NCI-H1105 (cell line): ENCODE measurements around the gene TECTA.

Source experiments
- DNase-seq: peaks from one replicate; lab custom pipeline; 2025; lab: John Stamatoyannopoulos, UW

The TECTA gene, protein sequence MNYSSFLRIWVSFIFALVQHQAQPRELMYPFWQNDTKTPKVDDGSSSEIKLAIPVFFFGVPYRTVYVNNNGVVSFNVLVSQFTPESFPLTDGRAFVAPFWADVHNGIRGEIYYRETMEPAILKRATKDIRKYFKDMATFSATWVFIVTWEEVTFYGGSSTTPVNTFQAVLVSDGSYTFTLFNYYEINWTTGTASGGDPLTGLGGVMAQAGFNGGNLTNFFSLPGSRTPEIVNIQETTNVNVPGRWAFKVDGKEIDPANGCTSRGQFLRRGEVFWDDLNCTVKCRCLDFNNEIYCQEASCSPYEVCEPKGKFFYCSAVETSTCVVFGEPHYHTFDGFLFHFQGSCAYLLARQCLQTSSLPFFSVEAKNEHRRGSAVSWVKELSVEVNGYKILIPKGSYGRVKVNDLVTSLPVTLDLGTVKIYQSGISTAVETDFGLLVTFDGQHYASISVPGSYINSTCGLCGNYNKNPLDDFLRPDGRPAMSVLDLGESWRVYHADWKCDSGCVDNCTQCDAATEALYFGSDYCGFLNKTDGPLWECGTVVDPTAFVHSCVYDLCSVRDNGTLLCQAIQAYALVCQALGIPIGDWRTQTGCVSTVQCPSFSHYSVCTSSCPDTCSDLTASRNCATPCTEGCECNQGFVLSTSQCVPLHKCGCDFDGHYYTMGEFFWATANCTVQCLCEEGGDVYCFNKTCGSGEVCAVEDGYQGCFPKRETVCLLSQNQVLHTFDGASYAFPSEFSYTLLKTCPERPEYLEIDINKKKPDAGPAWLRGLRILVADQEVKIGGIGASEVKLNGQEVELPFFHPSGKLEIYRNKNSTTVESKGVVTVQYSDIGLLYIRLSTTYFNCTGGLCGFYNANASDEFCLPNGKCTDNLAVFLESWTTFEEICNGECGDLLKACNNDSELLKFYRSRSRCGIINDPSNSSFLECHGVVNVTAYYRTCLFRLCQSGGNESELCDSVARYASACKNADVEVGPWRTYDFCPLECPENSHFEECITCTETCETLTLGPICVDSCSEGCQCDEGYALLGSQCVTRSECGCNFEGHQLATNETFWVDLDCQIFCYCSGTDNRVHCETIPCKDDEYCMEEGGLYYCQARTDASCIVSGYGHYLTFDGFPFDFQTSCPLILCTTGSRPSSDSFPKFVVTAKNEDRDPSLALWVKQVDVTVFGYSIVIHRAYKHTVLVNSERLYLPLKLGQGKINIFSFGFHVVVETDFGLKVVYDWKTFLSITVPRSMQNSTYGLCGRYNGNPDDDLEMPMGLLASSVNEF (N-terminal part only)

DNA sequence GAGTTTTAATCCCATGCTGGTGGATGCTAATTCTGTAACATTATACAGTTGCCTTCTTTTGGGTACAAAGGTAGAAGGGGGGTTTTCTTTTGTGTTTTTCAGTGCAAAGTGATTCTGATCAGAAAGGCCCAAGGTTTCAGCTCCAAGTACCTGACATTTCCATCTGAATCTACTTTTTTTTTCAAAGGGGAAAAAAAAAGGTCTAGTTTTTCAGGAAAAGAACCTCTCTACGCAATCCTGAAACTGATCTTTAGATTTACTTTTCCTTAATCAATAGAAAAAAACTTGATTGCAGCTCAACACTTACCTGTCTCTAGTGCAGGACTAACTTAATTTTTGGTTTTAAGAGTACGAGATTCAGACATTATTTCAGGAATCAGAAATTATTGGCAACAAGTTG is at the start of gene TECTA:
TECTA (plus strand) TSS at position 301 of the 400 bp plus-strand sequence. CDS start 1,423 bp downstream, outside the sequence.
- DNase-seq = no peak

DNA sequence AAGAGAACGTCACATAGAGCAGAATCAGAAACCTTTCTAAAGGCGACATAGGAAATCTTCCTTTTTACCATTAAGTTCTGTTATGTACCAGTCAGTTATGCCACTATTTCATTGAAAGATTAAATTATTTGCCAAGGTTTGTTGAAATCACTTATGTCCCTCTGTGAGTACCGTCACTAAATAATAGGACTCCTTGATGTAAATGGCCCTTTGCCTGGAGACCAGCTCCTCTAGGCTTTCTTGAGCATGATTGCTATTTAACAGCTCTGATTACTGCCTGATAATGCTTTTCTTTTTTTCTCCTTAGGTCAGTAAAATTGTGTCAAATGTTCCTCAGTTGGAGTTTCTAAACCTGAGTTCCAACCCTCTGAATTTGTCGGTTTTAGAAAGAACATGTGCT is 47.8 kb upstream of the TECTA start:
- no peak for DNase-seq

DNA sequence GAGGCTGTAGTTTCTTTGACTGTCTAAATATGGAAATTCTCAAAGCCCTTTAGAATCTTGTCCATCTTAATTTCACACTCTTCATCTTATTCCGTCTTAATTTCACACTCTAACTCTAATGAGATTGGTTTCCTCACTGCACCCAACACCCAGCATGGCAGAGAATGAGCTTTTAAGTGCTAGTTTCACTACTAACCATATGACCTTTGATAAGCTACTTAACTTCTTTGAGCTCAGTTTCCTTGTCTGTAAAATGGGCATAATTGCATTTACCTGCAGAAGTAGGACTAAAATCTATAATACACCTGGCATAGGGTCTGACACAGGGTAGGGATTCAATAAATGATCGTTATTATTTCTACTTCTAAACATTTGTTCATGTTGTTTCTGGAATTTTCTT is 46.8 kb upstream of the TECTA start:
- no peak for DNase-seq

DNA sequence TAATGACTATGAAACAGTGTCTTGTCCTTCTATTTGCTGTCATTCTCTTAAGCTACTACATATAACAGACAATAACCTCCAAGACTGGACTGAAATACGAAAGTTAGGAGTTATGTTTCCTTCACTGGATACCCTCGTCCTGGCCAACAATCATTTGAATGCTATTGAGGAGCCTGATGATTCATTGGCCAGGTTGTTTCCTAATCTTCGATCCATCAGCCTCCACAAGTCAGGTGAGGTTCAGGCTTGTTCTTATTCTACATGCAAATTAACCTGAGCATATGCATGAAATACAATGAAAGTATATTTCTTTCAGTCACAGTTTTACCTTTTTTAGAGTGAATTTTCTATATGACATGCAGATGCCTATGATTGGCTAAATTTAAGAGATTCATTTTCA is 46.0 kb upstream of the TECTA start:
- DNase-seq = no peak

DNA sequence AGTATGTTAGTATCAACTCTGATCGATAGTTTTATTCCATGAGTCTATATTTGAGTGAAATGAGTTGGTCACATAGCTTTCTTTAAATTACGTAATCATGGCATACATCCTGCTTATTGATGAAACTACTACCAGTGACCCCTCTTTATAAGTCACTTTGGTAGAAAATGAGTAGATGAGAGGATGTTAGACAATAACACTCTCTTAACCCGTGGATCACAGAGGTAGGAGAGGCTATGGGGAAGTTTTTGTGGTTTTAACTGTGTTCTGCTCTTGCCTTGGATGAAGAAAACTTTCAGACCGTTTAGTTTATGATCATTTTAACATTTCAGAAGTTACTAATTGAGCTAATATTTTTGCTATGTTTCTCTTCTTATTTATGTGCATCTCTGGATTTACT is 43.1 kb upstream of the TECTA start:
- DNase-seq = no peak

DNA sequence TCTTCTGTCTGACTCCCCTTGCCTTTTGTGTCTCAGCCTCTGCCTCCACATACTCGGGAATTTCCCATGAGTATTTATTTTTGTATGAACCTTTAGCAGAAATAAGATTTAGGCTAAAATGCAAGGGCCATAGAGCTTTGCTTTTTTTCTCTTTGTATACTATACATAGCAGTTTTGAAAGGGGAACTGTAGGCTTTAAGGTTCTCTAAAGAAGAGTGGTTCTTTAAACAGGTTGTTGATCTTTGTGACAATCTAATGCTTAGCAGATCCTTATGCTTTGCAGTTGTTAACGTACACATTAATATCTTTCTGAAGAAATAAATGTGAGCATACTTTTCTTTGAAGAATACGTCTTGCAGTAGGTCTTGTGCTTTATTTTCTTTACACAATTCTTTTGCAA is 42.1 kb upstream of the TECTA start:
- no peak for DNase-seq

DNA sequence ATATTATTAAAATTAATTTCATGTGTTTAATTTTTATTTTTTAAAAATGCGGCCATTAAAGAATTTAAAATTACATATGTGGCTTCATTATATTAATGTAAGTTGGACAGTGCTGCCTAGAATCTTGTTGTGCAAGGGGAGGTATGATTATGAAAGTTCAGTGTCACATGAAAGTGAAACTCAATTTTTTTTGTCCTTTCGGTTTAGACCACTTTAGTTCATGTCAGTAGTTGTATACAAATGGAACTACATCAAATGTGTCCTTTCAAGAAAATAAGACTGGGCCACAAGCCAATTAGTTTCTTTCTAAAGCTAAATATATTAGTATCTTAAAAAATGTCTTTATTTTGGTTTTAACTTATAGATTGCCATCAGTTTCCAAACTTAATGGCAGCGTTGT is 41.4 kb upstream of the TECTA start:
- DNase-seq = no peak

DNA sequence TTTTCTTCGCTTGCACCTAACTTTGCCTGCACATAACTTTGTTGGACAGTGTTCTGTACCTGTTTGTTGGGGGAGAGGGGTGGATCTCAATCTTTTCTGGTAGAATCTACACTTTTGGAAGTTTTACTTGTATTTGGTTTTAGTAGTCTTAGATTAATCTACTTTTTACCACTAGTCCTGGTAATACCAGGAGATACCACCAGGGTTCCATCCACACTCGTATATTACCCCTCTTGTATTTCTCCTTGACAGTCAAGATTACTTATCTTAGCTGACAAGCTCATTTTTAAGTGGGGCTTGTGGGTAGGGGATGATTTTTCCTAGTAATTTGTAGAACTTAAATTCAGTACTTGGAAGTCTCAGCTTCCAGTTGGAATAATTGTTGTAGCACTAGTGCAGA is 37.3 kb upstream of the TECTA start:
- no peak for DNase-seq

DNA sequence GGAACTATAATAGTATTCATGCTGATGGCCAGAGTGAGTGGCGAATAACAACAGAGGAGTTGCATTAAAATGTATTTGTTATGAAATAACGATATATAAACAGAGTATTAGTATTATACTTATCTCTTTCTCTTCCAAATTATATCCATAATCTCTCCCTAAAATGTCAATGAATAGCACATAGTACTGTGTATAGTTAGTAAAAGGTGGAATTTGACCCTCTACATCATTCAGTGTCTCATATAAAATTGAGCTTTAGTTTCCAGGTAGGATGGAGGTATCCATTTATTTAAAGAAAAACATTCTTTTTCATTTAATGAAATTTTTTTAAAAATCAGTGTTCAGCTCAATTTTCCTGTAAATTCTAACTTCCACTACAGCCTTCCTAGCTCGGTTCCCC is 34.4 kb upstream of the TECTA start:
- DNase-seq = no peak

DNA sequence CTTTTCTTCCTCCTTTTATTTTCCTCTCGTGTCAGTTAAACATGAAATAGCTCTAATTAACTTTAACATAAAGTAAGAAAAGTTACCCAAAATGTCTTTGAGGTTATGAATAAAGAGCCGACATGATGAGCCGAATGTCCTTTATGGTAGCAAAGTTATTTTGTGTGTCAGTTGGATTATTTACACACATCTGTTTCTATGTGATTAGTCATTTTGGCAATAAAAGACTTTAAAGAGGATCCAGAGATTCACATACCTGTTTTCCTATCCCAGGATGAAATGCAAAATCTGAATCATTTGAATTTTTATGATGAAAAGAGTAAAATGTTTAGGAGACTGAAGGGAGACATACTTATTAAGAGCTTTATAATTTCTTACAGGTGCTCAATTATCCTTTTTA is 34.0 kb upstream of the TECTA start:
- no peak for DNase-seq

DNA sequence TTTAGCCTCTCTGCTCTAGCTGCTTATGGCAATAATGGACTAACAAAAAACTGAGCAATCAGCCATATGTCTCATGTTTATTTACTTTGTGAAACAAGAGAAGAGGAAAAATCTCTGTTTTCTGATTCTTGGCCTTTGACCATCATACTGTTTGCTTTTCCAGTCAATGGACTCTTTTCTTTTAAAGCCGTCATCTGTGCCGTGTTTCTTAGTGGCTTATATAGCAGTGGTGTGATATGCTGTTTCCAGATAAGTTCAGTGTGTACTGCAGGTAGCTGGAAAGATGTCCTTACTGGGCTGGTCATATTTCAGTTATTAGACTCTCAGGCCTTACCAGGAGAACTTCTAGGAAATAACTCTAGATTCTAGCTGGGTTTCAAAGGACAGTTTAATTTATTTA is 33.6 kb upstream of the TECTA start:
- DNase-seq = peak; percentile 94

DNA sequence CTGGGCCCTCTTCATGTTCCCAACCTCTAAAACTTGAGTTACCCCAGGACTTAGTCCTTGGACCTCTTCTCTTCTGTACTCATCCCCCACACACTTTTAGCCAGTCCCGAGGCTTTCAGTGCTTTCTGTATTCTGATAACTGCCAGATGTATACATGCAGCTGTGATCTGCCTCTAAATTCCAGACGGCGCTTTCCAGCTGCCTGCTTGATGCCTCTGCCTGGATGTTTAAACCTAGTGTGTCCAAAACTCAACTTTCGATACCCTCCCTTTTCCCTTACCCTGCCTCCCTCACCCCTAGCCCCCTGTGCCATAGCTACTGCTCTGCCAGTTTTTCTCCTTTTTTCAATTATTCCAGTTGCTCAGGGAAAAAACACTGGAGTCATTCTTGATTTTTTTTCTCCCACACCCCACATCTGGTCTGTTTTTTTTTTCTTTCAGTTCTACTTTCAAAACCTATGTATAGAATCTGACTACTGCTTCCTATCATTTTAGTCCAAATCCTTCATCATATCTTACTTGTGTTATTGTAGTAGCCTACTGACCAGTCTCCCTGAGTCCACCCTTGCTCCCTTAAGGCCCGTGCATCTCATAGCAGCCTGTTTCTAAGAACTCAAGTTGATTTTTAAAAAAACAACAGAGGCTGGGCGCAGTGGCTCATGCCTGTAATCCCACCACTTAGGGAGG is 32.9 kb upstream of the TECTA start:
- no peak for DNase-seq

DNA sequence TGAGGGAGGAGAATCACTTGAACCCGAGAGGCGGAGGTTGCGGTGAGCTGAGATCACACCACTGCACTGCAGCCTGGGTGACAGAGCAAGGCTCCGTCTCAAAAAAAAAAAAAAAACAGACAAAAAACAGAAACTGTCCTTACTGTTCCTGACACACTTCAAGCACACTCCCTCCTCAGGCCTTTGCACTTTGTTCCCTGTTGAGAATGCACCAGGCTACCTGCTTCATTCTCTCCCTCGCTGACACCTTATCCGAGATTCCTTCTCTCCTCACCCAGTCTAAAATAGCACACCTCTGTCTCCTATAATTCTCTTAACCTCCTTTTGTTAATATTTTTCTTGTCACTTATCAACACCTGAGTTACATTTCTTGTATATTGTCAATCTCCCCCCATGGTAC is 32.3 kb upstream of the TECTA start:
- DNase-seq = no peak

DNA sequence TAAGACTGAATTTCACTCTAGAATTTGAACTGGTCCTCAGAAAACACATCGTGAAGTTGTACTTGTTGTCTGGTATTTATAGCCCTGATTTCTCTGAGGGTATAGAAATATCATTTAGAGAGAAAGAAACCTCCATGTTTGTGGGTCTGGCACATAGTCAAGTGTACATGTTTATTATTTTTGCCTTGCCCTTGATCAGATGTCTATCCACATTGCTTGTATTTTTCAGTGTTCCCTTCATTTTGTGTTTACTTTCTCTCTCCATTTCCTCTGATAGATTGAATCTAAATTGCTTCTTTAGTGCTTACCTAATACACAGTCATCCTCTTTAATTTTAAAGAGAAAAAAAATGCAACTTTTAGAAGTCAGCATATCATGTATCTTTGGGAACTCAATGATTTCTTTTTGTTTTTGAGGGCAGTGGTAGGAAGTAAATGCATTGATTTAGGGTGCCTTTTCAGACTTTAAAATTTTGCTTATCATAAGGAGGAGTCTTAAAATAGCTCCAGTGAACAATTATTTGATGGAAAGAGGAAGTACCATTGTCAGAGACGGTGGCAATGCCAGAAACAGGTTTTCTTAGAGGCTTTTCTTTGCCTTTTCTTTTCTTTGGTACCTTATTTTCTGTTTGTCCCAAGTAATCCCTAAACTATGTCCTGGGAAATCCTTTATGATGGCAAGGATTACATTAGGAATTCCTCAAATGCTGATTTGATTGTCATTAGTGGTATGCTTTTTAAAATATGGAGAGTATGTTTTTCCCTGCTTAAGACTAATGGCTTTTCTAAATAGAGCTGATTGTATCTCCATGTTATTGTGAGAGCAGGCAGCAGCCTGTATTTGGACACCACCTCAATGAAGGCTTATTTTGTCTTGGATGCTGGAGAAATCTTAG is 29.8 kb upstream of the TECTA start:
- no peak for DNase-seq

DNA sequence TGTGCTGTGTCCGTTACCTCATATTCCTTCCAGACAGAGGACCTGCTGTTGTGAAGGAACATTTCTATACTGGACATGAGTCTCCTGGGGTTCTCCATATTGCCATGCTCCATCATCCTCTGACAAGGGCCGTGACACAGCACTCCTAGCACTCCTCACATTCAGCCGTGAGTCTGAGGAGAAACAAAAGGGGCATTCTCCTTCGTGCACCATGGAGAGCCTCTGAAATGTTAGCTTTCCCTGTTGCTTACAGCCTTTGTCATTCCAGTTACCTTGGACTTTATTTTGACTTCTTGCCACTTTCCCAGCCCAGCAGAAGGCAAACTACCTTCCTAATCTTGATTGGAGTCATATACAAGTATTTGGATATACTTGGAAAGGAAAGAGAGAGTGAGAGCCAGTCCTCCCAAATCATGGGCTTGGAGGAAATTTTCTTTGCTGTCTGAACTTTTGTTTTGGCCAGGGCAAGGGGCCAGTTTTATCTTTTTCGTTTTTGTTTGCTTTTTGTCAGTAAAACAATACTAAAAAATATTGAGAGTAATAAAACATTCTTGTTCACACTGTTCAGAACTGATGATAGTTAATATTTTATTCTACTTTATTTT is 29.1 kb upstream of the TECTA start:
- DNase-seq = no peak

DNA sequence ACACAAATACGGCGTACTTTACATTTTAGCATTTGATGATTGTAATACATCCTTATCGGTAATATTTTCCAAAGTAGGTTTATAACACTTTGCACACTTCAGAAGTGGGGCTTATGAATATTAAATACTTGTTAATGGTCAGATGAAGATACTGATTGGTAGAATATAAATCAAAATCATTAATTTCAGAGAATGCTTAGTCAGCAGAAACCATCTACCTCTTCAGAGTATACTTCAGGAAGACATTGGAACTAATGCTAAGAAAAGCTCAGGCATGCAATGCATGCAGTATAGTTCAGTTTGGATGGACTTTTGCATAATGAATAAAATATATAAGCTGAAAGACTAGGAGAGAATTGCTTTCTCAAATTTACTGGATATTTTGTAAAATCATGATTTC is 19.7 kb upstream of the TECTA start:
- DNase-seq = no peak

DNA sequence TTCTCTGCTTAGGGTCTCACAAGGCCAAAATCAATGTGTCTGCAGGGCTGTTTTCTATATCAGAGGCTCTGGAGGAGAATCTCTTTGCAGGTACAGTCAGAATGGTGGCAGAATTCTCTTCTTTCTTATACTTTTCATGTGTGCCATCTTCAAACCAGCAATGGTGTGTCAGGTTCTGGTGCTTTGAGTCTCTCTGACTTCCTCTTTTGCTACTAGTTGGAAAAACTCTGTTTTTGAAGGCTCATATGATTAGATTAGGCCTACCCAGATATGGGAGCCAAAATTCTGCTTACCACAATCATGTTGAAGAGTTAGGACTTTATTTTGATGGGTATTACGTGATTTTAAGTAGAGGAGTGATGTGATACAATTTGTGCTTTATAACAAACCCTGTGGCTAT is 18.8 kb upstream of the TECTA start:
- no peak for DNase-seq

DNA sequence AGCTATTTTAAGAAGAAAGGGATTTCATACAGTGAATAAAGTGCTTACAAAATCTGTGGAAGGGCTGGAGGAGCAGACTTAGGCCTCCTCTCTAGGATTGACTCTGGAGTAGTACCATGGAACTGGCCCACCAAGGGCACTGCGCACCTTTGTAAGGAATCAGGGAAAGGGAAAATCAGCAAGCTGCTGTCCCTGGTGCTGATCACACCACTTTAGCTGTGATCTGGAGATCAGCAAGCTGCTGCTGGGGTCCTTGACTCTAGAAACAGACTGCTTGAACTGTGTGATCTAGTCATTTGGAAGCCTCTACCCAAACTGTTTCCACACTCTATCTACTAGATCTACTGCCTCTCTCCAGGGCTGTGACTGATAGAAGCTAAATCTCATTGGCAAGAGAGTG is 18.4 kb upstream of the TECTA start:
- DNase-seq = no peak

DNA sequence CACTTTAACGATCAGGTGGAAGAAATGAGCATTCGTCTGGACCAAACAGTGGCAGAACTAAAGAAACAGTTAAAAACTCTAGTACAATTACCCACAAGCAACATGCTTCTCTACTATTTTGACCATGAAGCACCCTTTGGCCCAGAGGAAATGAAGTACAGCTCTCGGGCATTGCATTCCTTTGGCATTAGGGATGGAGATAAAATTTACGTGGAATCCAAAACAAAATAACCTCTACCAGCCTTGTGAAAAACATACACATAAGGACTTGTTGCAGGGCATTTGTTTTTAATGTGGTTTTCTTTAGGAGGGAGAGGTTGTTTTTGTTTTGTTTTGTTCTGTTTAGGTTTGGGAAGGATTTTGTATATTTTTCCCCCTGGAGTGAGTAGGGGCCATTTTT is 14.2 kb upstream of the TECTA start:
- no peak for DNase-seq

DNA sequence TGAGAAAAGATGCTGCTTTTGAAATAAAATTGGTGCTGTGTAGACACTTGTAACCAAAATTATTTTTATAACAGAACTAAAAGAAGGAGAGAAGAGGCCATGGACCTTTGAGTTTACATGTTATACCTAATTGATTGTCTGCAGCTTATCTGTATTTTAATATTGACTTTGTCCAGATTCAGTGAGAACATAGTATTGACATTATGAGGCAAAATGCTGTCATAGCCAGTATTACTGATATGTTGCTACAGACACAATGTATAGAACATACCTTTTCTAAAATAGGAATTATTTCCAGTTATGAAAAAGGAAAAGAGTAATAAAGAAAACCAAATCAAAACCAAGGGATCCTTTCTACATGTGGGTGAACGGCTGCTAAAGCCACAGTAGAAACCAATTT is 11.5 kb upstream of the TECTA start:
- no peak for DNase-seq
